H1 (cell line): ENCODE data around the gene UBALD1. TPM values are rescaled to one million over a fixed set of nuclear protein-coding genes. Genes with fewer than 3 reads are reported as not detected.

Source experiments
- CTCF ChIA-PET: fragments of 300-600 bp; sonication (Branson Sonifier 250); formaldehyde crosslinking; loops from one replicate; lab custom pipeline; 2021; ENCODE audit not compliant: partially characterized antibody; lab: Charles Lee
- POLR2A ChIA-PET: fragments of 300-600 bp; sonication (Branson Sonifier 250); formaldehyde crosslinking; loops from one replicate; lab custom pipeline; 2021; ENCODE audit warnings: inconsistent platforms; ENCODE audit not compliant: partially characterized antibody; lab: Charles Lee
- DNase-seq, 2 experiments: peaks; one replicate each; pipeline versions ENCODE4 v3.0.0 to v3.0.0-alpha.2; 2010 to 2022; ENCODE audit warnings: low spot score in 2 of 2, low read depth in 1 of 2, mixed read lengths in 1 of 2
- FAIRE-seq: peaks from 2 replicates; lab custom pipeline; 2011; peaks lifted over from hg19 to GRCh38; lab: Jason Lieb, UNC
- H2AFZ ChIP-seq: 2 replicates; pipeline ENCODE4 v1.8.1; 2012; ENCODE audit warnings: low read length, inconsistent platforms
- H2AK5ac ChIP-seq: 2 replicates; pipeline ENCODE4 v1.6.1; 2013; ENCODE audit warnings: low read depth, low read length
- H2BK120ac ChIP-seq: replicated peaks from 2 replicates; pipeline ENCODE3; 2013; ENCODE audit warnings: low read depth, low read length, inconsistent platforms
- H2BK12ac ChIP-seq: 2 replicates; pipeline ENCODE4 v1.6.1; 2013; ENCODE audit warnings: low read depth, low read length
- H2BK15ac ChIP-seq: 2 replicates; pipeline ENCODE4 v1.6.1; 2013; ENCODE audit warnings: low read length
- H2BK20ac ChIP-seq: 2 replicates; pipeline ENCODE4 v1.6.1; 2013; ENCODE audit warnings: low read length
- H2BK5ac ChIP-seq: 2 replicates; pipeline ENCODE4 v1.6.1; 2013; ENCODE audit warnings: low read depth, low read length
- H3K14ac ChIP-seq: 2 replicates; pipeline ENCODE4 v1.6.1; 2013; ENCODE audit warnings: inconsistent platforms; ENCODE audit not compliant: insufficient read length
- H3K18ac ChIP-seq: 2 replicates; pipeline ENCODE4 v1.6.1; 2013; ENCODE audit warnings: low read length; ENCODE audit errors: extremely low read depth
- H3K23ac ChIP-seq: 2 replicates; pipeline ENCODE4 v1.6.1; 2013; ENCODE audit warnings: inconsistent platforms; ENCODE audit not compliant: insufficient read length
- H3K23me2 ChIP-seq: 2 replicates; pipeline ENCODE4 v1.6.1; 2013; ENCODE audit warnings: low read depth, low read length
- H3K27ac ChIP-seq: 2 replicates; pipeline ENCODE4 v1.6.1; 2011; ENCODE audit warnings: low read depth, low read length, inconsistent platforms
- H3K27me3 ChIP-seq, 4 experiments: replicated peaks in 1 of 4; 1 replicate in 1 of 4; 2 replicates in 3 of 4; pipeline versions ENCODE4 v1.6.1 to v1.8.1; 2011 to 2013; ENCODE audit warnings: low read length in 3 of 4, mild to moderate bottlenecking in 3 of 4, inconsistent platforms in 2 of 4, mixed read lengths in 2 of 4, moderate library complexity in 1 of 4; ENCODE audit not compliant: control insufficient read depth in 3 of 4, insufficient read depth in 3 of 4; ENCODE audit errors: extremely low read depth in 1 of 4
- H3K36me3 ChIP-seq, 4 experiments: 2 replicates each; pipeline versions ENCODE4 v1.6.1 to v1.8.1; 2011 to 2013; ENCODE audit warnings: mild to moderate bottlenecking in 4 of 4, low read length in 3 of 4, moderate library complexity in 2 of 4, control low read depth in 1 of 4, inconsistent platforms in 1 of 4; ENCODE audit not compliant: insufficient read depth in 4 of 4, control insufficient read depth in 2 of 4
- H3K4ac ChIP-seq: replicated peaks from 2 replicates; pipeline ENCODE3; 2013; ENCODE audit warnings: low read length, low read depth, mixed read lengths, inconsistent platforms; ENCODE audit not compliant: insufficient read length
- H3K4me1 ChIP-seq, 4 experiments: replicated peaks in 1 of 4; 1 replicate in 1 of 4; 2 replicates in 3 of 4; pipeline versions ENCODE4 v1.6.1 to v1.8.1; 2011 to 2013; ENCODE audit warnings: low read length in 3 of 4, inconsistent platforms in 2 of 4, mixed read lengths in 1 of 4; ENCODE audit not compliant: insufficient read depth in 4 of 4, control insufficient read depth in 3 of 4
- H3K4me2 ChIP-seq, 2 experiments: 2 replicates each; pipeline versions ENCODE4 v1.6.1 to v1.8.1; 2011 to 2013; ENCODE audit warnings: low read depth in 2 of 2, low read length in 2 of 2, control low read depth in 1 of 2, inconsistent platforms in 1 of 2, mild to moderate bottlenecking in 1 of 2; ENCODE audit not compliant: insufficient read depth in 1 of 2
- H3K4me3 ChIP-seq, 4 experiments: fragments of 200-600, 300-600 bp in 1 of 4; sonication (generic), shearing (Covaris generic), sonication (Bioruptor Twin) in 1 of 4; 2 replicates each; pipeline versions ENCODE4 v1.5.1 to v1.8.1; 2011 to 2016; ENCODE audit warnings: low read length in 4 of 4, low read depth in 3 of 4, control low read depth in 2 of 4, inconsistent platforms in 2 of 4, mild to moderate bottlenecking in 2 of 4, mixed read lengths in 1 of 4, moderate library complexity in 1 of 4; ENCODE audit not compliant: insufficient read depth in 2 of 4; ENCODE audit errors: extremely low read depth in 1 of 4
- H3K56ac ChIP-seq: replicated peaks from 2 replicates; pipeline ENCODE3; 2013; ENCODE audit warnings: low read depth, mild to moderate bottlenecking, mixed read lengths, low read length, inconsistent platforms; ENCODE audit not compliant: insufficient read length
- H3K79me1 ChIP-seq: 2 replicates; pipeline ENCODE4 v1.6.1; 2013; ENCODE audit warnings: low read depth, low read length, control low read depth
- H3K79me2 ChIP-seq, 2 experiments: 2 replicates each; pipeline versions ENCODE4 v1.6.1 to v1.8.1; 2012 to 2013; ENCODE audit warnings: low read length in 2 of 2, mild to moderate bottlenecking in 2 of 2, inconsistent platforms in 1 of 2; ENCODE audit not compliant: insufficient read depth in 2 of 2, control insufficient read depth in 1 of 2
- H3K9ac ChIP-seq, 4 experiments: replicated peaks in 1 of 4; 1 replicate in 1 of 4; 2 replicates in 3 of 4; pipeline versions ENCODE4 v1.6.1 to v1.8.1; 2011 to 2013; ENCODE audit warnings: low read depth in 3 of 4, low read length in 3 of 4, control low read depth in 2 of 4, mild to moderate bottlenecking in 2 of 4, moderate library complexity in 2 of 4, inconsistent platforms in 1 of 4; ENCODE audit errors: extremely low read depth in 1 of 4
- H3K9me3 ChIP-seq, 2 experiments: 2 replicates each; pipeline versions ENCODE4 v1.6.1 to v1.8.1; 2012 to 2013; ENCODE audit warnings: mild to moderate bottlenecking in 2 of 2, moderate library complexity in 2 of 2, control low read depth in 1 of 2, inconsistent platforms in 1 of 2, low read depth in 1 of 2, low read length in 1 of 2, mixed read lengths in 1 of 2; ENCODE audit not compliant: insufficient read depth in 2 of 2
- H4K20me1 ChIP-seq, 2 experiments: replicated peaks in 1 of 2; 2 replicates each; pipeline versions ENCODE3 to v1.8.1; 2011 to 2013; ENCODE audit warnings: inconsistent platforms in 2 of 2, low read length in 2 of 2, mild to moderate bottlenecking in 1 of 2; ENCODE audit not compliant: insufficient read depth in 2 of 2, control insufficient read depth in 1 of 2
- H4K5ac ChIP-seq: 2 replicates; pipeline ENCODE4 v1.6.1; 2013; ENCODE audit warnings: low read length, low read depth, mixed read lengths, inconsistent platforms; ENCODE audit not compliant: insufficient read length
- H4K8ac ChIP-seq: 2 replicates; pipeline ENCODE4 v1.8.0; 2013; ENCODE audit warnings: mild to moderate bottlenecking, moderate library complexity, low read length, inconsistent platforms; ENCODE audit not compliant: insufficient read depth; ENCODE audit errors: extremely low read depth
- H4K91ac ChIP-seq: replicated peaks from 2 replicates; pipeline ENCODE3; 2013; ENCODE audit warnings: low read length, mixed read lengths, inconsistent platforms; ENCODE audit not compliant: insufficient read length
- TCF12 ChIP-seq: IDR thresholded peaks from 2 replicates; pipeline ENCODE4 v1.6.1; 2011; ENCODE audit warnings: low read depth, mild to moderate bottlenecking, low read length
- WGBS, 2 experiments: shearing (Covaris generic) in 1 of 2; methylation state at CpG; one replicate each; pipeline versions ENCODE4 v1.1.6 to v1.1.7; 2013 to 2015; ENCODE audit warnings: low lambda C conversion rate in 2 of 2, mixed read lengths in 2 of 2, inconsistent platforms in 1 of 2, low coverage in 1 of 2, missing lambda C conversion rate in 1 of 2; ENCODE audit not compliant: insufficient replicate concordance in 2 of 2, insufficient coverage in 1 of 2, insufficient read length in 1 of 2; ENCODE audit errors: extremely low coverage in 1 of 2, missing lambda C conversion rate in 1 of 2; 5-methylcytosine and 5-hydroxymethylcytosine counted together
- polyA plus RNA-seq, 7 experiments: library from polyadenylated mRNA; depleted of rRNA in 3 of 7; stranded (reverse) in 5 of 7; unstranded in 2 of 7; fragments of >200 nt in 5 of 7; fragments of 200-250 nt in 2 of 7; gene quantifications; 1 replicate in 5 of 7; 2 replicates in 1 of 7; 4 replicates in 1 of 7; pipeline versions ENCODE4 v1.2.1 to v1.2.3, GENCODE V29; 2011 to 2013; ENCODE audit warnings: missing spikeins in 2 of 7, mixed read lengths in 2 of 7
- total RNA-seq: library from RNA; stranded (reverse); fragmentation: NEBNext Ultra II Directional; extraction: Animal tissue kit (Norgen Biotek cat#: 25700); gene quantifications from 2 replicates; pipeline ENCODE4 v1.2.1, GENCODE V29; 2021

Gene UBALD1
- total and polyA plus RNA-seq, 2 of the 8 experiments (the other 6 are each of a cell fraction or from before 2014, with no cell fraction given) = 28.6 to 62.0 TPM

DNA sequence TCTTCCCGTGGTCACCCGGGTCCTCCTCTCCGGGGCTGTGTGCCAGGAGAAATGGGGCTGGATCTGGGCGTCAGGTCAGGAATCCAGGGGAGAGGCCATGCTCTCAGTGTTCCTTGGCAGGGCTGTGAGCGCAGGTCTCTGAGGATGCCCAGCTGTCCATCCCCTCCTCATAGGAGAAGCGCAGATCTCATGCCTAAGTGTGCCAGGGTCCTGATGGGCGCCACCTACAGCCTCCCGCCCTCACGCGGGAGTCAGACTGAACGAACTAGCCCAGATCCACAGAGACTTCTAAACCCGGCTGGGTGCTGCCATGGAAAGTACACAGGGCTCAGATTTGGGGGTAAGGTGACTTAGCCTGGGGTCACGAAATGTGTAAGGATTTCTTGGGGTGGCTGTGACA lies 34.2 kb upstream of the UBALD1 start:
- peaks cover 5 to 13% of the 10 kb centered on the region in 2 experiments for H4K20me1 ChIP-seq
- H3K4me1 ChIP-seq = peaks cover 0 to 2% (median 0%) of the 10 kb centered on the region in 4 experiments; a peak in 2 of 7 replicates
- H2BK20ac ChIP-seq = no peak overlapping the region
- no peak overlapping the region for H2BK5ac ChIP-seq
- TF ChIP-seq TCF12 = no peak
- TF ChIP-seq, all 59 proteins: peak for 0
- Histone ChIP-seq H3K9ac (no peak overlapping the region), H3K14ac (no peak overlapping the region), H3K27ac (no peak overlapping the region), H4K91ac (no peak overlapping the region), H2BK12ac (no peak overlapping the region), H2AFZ (no peak overlapping the region), H3K23ac (no peak overlapping the region), H3K9me3 (no peaks in the 10 kb centered on the region), H4K5ac (no peak overlapping the region), H2AK5ac (no peak overlapping the region), H2BK15ac (no peak overlapping the region), H4K8ac (no peak overlapping the region), H3K79me1 (peaks cover 18% of the 10 kb centered on the region), H3K79me2 (peaks cover 0 to 34% of the 10 kb centered on the region in 2 experiments; a peak in 2 of 4 replicates), H3K4me2 (no peak overlapping the region), H3K4ac (no peak overlapping the region), H3K36me3 (peaks cover 0 to 11% (median 7%) of the 10 kb centered on the region in 4 experiments; a peak in 6 of 8 replicates), H3K18ac (no peak overlapping the region), H2BK120ac (no peak overlapping the region), H3K4me3 (no peak overlapping the region), H3K23me2 (no peaks in the 10 kb centered on the region), H3K27me3 (no peaks in the 10 kb centered on the region), H3K56ac (no peak overlapping the region)
- 83% methylated on average over 11 of the region's 13 CpGs; no CpG with 5 or more reads in 1 of the 2 experiments for WGBS, 2 experiments
- POLR2A ChIA-PET = no interaction called here
- DNase-seq = no peak
- CTCF ChIA-PET = interaction anchor here (1.4 to 2.9 kb wide), 7 partner anchors 12 to 56 kb away, joined by 3 to 49 read pairs (median 10); partner anchors contain the start of gene MGRN1
- FAIRE-seq = no peak
